ENCODE data around the gene NKX2-4. TPM values are rescaled to one million over a fixed set of nuclear protein-coding genes. Genes with fewer than 3 reads are reported as not detected.

Gene NKX2-4
- total RNA-seq, 1 donor from 2014 or later, result not detected

- H3K27me3 ChIP-seq, result peaks cover 7% of the 10 kb centered on the region
- no peaks in the 10 kb centered on the region for H3K9me3 ChIP-seq
- peaks cover 94% of the 10 kb centered on the region for H3K36me3 ChIP-seq
- no peak overlapping the region for H3K27ac ChIP-seq
- intact Hi-C loops (cut with DNase I), result no loop called here
- H3K4me1 ChIP-seq, result no peaks in the 10 kb centered on the region
- TF ChIP-seq CTCF (IDR thresholded peaks at IDR 0.05), result no peak
- DNase-seq (no peak), ATAC-seq (no peak)
- no peak overlapping the region for H3K4me3 ChIP-seq
Observed at GRCh38 chr20:21386111-21386510, 11.2 kb downstream of the NKX2-4 start.

GRCh38 chr20:21384308-21384892 lies 12.9 kb downstream of the NKX2-4 start:
- TF ChIP-seq CTCF (IDR thresholded peaks at IDR 0.05), result no peak
- H3K36me3 ChIP-seq, result peaks cover 98% of the 10 kb centered on the region
- no peak overlapping the region for H3K27ac ChIP-seq
- H3K4me3 ChIP-seq, result no peak overlapping the region
- no peak for ATAC-seq
- H3K27me3 ChIP-seq, result no peaks in the 10 kb centered on the region
- H3K4me1 ChIP-seq, result no peaks in the 10 kb centered on the region
- H3K9me3 ChIP-seq, result no peaks in the 10 kb centered on the region
- no peak for DNase-seq
- intact Hi-C loops (cut with DNase I), result no loop called here

GRCh38 chr20:21381619-21382018 lies 15.7 kb downstream of the NKX2-4 start:
- no peak overlapping the region for H3K27ac ChIP-seq
- TF ChIP-seq CTCF (IDR thresholded peaks at IDR 0.05), result no peak
- no peaks in the 10 kb centered on the region for H3K4me1 ChIP-seq
- DNase-seq (no peak), ATAC-seq (no peak)
- no peak overlapping the region for H3K4me3 ChIP-seq
- peaks cover 89% of the 10 kb centered on the region for H3K36me3 ChIP-seq
- H3K9me3 ChIP-seq, result no peaks in the 10 kb centered on the region
- H3K27me3 ChIP-seq, result no peaks in the 10 kb centered on the region
- intact Hi-C loops (cut with DNase I), result no loop called here

GRCh38 chr20:21380711-21381110 lies 16.6 kb downstream of the NKX2-4 start:
- Histone ChIP-seq H3K9me3 (no peaks in the 10 kb centered on the region), H3K27ac (no peak overlapping the region), H3K4me3 (no peak overlapping the region), H3K27me3 (no peaks in the 10 kb centered on the region), H3K4me1 (no peaks in the 10 kb centered on the region), H3K36me3 (peaks cover 80% of the 10 kb centered on the region)
- intact Hi-C loops (cut with DNase I), result no loop called here
- ATAC-seq (no peak), DNase-seq (no peak)
- TF ChIP-seq CTCF (IDR thresholded peaks at IDR 0.05), result no peak

GRCh38 chr20:21378259-21378658 lies 19.1 kb downstream of the NKX2-4 start:
- DNase-seq (no peak), ATAC-seq (no peak)
- H3K4me1 ChIP-seq, result no peaks in the 10 kb centered on the region
- no peak for TF ChIP-seq CTCF (IDR thresholded peaks at IDR 0.05)
- no peak overlapping the region for H3K27ac ChIP-seq
- no peaks in the 10 kb centered on the region for H3K27me3 ChIP-seq
- peaks cover 55% of the 10 kb centered on the region for H3K36me3 ChIP-seq
- intact Hi-C loops (cut with DNase I), result no loop called here
- H3K9me3 ChIP-seq, result no peaks in the 10 kb centered on the region
- H3K4me3 ChIP-seq, result no peak overlapping the region

- no peaks in the 10 kb centered on the region for H3K27me3 ChIP-seq
- no peak overlapping the region for H3K27ac ChIP-seq
- peaks cover 53% of the 10 kb centered on the region for H3K36me3 ChIP-seq
- no peak for ATAC-seq
- no peaks in the 10 kb centered on the region for H3K9me3 ChIP-seq
- DNase-seq, result no peak
- TF ChIP-seq CTCF (IDR thresholded peaks at IDR 0.05), result no peak
- intact Hi-C loops (cut with DNase I), result no loop called here
- no peaks in the 10 kb centered on the region for H3K4me1 ChIP-seq
- H3K4me3 ChIP-seq, result no peak overlapping the region
Observed at GRCh38 chr20:21377701-21378100, 19.6 kb downstream of the NKX2-4 start.
